ENCODE results near the gene FBF1.
A peak's percentile ranks its signal among the peaks of the same experiment; 100 is the strongest.

FBF1 gene

DNA sequence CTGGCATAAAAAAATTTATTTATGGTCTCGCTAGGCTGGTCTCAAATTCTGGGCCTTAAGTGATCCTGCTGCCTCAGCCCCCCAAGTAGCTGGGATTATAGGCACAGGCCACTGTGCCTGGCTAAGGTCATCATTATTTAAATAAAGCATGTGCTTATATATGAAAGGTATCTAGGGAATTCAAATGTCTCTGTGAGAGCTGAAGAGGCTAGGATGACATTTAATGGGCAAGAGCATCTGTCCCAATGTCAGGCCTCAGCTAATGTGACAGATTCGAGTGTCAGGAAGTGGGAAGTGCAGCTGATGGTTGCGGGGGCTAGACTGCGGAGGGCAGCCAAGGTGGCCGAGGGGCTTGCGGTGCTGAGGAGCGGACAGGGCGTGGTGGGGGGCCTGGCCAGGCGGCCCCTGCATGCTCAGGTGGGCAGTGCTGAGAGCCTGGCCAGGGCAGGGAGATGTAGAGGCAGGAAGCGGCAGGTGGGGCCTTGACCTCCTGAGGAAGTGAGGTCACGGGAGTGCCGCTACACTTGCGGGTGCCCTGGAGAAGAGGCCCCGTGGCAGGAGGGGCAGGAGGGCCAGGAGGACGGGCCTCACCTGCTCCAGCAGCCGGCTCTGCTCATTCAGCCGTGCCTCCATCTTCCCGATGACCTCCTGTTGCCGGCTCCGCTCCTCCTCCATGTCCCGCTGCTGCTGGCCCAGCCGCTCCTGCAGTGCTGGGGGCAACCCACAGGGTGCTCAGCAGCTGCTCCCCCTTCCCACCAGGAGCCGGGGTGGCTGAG lies 23.5 kb downstream of the FBF1 start:
- DNase-seq (ENCODE audit: low spot score) = no peak

DNA sequence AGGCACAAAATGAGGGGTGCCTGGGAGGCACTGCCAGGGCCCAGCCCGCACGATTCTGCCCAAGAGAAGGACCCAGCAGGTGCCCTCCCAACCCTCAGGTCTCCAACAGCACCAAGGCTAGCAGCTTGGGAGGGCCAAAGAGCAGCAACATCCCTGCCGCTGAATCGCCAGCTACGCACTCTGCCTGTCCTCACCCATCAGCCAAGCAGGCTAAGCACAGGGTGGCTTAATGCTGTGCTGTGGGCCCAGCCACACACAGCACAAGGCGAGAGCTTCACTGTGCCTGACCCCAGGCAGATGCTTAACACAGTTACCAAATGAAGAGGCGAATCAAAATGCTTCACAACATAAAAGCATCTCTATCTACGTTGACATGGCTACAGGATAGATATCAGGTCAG lies 25.6 kb downstream of the FBF1 start:
- no peak for DNase-seq (ENCODE audit: low spot score)

DNA sequence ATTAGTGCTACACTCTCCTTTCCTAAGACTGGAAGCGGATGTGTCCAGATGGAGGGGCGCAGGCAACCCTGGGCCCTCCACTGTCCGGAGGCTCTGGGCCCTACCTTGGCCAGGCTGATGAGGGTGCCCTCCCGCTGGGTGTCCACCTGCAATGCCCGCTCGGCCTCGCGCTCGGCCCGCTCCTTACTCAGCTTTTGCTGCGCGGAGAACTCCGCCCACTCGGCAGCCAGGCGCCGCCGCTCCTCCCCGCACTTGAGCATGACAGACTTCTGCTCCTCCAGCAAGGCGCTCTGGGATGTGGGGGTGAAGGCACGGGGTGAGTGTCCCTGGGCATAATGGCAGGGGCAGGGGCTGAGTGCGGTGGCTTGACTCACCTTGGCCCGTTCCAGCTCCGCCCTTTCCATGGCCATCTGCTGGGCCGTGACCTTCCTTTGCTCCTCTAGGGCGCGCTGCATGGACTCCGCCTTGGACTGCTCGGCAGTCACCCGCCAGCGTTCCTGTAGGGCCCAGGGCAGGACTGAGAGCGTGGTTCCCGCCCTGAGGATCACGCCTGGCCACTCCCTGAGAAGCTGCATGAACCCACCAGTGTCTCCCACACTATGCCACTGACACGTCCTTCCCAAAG lies 26.1 kb downstream of the FBF1 start:
- DNase-seq (ENCODE audit: low spot score) = no peak

DNA sequence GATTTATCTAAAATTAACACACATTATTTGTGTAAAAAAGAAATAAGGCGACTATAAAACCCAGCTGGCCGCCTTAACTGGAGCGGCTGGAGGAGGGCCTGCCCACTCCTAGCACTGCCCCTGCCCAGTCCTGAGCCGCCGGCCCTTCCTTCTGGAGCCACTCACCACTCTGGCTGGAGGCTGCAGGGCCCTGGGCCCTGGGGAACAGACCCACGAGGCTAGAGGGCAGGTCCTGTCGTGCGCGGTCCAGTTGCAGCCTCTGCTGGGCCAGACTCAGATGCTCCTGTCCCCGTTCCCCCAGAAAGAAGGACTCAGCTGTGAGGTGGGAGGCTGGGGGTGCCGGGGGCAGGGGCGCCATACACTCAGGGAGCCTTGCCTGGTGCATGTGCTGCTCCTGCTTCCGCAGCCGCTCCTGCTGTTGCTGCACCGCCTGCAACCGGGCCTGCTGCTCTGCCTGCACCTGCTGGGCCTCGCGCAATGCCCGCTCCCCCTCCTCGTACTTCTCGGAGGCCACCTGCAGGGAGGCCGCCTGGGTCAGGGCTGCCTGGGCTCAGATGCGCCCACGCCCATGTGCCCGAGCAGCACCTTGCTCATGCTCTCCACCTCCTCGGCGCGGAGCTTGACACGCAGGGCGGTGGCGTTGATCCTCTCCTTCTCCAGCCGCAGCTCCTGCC lies 27.2 kb downstream of the FBF1 start:
- no peak for DNase-seq (ENCODE audit: low spot score)

DNA sequence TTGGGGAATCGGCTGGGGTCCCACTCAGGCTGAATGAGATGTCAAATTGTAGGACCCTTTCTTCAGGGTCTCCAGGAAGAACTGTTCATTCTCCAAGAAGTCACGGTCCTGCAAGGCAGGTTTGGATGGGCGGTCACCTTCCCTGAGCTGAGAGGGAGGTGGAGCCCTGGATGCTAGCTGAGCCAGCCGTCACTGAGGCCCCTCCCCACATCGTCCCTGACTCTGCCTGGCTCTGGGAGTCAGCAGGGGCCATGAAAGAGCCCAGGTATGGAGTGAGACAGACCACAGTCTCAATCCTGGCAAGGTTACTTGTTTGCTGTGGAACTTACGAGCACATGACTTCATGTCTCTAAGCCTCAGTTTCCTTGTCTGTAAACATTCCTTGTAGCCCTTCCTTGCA lies 30.1 kb downstream of the FBF1 start:
- no peak for DNase-seq (ENCODE audit: low spot score)

DNA sequence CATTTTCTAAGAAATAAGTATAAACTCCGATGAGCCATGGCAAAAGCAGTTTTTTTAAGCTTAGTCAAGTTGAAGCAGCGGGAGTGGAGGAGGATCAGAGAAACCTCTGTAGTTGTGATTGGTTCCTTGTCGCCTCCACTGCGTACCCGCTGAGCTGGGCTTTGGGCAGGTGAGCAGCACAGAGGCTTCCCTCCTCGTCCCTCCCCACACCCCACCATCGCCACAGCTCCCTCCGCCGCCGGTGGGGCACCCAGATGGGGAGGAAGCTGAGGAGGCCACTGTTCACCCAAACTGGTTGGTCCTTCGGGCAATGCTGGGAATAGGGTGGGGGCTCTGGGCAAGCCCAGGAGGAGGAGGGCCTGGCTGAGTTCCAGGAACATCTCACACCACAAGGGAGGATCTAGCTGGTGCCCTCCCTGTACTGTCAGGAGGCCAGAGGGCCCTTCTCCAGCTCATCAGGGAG lies 31.0 kb downstream of the FBF1 start:
- no peak for DNase-seq (ENCODE audit: low spot score)

DNA sequence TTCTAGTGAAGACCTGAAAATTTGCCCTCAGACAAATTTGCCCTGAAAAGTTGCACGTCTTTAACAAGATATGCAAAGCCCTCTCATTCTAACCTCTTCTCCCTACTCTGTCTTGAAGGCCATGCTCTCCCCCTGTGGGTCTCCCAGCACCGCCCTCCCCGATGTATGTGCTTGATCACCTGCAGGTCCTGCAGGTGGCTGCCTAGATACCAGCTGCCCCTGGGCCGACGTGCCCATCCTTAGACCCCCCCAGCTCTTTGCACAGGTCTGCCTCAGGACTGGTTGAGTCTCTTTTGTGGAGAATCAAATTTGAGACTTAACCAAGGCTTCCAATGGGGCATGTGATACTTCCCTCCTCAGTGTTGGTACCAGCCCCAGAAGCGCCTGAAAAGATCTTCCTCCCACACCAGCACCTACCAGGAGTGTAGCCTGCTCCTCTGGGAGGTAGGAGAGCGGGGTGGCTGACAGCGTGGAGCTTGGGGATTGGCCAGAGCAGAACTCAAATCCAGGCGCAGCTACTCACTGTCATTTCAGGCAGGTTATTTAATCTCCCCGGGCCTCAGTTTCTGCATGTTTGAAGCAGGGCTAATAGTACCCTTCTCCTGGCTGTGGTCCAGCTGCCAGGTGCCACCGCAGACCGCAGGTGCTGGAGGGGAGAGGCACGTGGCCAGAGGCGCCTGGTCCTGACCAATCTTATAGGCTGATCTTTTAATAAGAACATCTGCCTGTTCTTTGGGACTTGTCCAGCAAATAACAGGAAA lies 31.6 kb downstream of the FBF1 start:
- no peak for DNase-seq (ENCODE audit: low spot score)

DNA sequence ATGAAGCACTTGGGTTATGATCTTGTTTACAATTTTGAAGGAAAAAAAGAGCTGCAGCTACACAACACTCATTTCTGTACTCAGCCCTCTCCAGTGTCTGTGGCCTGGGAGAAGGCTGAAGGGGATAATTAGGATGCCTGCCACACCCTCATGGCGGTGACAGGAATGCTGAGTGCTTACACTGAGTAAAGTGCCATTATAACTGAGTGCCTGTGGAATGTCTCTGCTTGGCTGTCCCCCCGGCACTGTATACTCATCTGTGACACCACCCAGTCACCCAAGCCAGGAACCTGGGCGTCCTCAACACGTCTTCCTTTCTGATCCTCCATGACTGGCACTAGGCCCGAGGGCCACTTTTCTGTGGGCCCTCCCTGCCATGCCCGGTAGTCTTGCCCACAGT lies 32.6 kb downstream of the FBF1 start:
- no peak for DNase-seq (ENCODE audit: low spot score)

DNA sequence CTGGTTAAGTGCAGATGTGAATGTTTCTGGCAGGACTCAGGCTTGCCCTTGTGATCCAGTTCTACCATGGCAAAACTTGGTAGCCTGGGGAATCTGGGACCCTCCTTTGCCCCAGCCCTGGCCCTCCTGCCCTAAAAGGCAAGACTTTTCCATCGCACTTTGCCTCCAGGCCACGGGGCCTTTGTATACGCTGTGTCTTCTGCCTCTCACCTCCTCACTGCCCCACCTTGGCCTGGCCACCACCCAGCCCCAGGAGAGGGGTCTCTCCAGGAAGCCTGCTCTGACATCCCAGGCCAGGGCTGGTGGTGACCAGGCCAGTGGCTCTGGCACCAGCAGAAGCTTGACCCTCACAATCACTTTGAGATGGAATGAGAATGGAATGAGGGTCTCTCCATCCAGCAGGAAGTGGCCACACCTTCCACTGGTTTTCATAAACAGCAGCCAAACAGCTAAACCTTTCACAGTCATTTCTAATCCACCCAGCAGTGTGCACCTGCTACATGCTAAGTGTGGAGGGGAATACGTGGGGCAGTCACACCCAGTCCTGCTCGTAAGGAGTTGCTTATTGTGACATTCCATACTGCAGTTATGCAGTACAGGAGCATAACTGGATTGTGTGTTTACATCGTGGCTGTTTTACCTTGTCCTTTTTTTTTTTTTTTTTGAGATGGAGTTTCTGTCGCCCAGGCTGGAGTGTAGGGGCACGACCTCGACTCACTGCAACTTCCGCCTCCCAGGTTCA lies 34.5 kb downstream of the FBF1 start:
- no peak for DNase-seq (ENCODE audit: low spot score)

DNA sequence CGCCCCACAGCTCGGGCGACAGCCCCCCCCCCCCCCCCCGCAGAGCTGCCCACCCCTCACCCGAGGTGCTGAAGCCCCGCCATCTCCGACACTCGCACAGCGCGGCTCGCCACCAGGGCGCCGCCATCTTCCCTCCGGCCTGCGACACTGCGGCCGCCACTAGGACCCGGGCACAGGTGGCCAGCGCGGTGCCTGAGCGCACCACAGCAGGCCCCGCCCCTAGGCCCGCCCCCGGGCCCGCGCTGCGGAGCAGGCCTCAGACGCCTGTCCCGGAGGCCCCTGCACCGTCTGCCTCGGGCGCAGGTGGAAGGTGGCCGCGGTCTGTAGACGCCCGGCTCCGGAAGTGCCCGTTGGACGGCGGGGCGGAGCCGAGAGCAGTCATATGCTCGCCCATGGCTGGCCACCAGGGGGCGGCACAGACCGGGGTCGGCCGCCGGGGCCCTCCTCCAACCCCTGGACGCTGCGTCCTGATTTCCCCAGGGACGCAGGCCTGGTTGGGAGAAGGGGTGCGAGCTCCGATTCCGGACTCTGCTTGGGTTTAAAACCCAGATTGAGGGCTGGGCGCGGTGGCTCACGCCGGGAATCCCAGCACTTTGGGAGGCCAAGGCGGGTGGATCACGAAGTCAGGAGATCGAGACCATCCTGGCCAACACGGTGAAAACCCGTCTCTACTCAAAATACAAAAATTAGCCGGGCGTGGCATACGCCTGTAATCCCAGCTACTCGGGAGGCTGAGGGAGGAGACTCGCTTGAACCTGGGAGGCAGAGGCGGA lies 35.9 kb downstream of the FBF1 start, which contains the start of gene MRPL38:
TSS of gene MRPL38 (minus strand) at position 136 of the 773 bp plus-strand sequence. CDS start at position 127, 9 bp downstream.
- DNase-seq (ENCODE audit: low spot score) = peak; percentile 93

DNA sequence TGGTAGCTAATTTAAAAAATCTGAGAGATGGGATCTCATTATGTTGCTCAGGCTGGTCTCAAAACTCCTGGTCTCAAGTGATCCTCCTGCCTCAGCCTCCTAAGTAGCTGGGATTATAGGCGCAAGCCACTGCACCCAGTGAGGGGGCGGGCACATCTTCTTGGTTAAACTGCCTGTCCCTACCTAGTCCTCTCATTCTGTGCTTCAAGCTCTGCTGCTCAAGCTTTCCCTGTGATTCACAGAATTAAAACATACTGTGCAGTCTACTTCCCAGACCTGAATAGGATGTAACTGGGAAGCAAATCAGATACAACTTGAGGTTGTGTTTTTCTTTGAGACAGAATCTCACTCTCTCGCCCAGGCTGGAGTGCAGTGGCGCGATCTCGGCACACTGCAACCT lies 38.4 kb downstream of the FBF1 start:
- no peak for DNase-seq (ENCODE audit: low spot score)

DNA sequence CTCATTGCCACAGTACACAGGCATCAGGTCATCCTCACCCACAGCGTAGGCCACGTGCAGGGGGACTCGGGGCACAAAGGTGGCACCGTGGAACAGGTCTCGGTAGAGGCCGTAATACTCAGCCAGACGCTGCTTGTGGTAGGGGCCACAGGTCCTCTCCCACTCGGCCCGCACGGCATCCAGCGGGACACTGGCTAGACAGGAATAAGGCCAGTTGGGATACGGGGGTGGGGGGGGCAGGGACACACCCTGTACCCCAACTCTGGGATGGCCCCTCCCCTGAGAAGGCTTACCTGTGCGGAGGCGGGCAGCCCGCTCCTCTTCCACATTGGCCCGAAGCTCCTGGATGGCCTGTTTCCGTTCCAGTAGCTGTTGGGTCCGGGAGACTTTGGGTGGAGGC lies 39.1 kb downstream of the FBF1 start:
- no peak for DNase-seq (ENCODE audit: low spot score)

DNA sequence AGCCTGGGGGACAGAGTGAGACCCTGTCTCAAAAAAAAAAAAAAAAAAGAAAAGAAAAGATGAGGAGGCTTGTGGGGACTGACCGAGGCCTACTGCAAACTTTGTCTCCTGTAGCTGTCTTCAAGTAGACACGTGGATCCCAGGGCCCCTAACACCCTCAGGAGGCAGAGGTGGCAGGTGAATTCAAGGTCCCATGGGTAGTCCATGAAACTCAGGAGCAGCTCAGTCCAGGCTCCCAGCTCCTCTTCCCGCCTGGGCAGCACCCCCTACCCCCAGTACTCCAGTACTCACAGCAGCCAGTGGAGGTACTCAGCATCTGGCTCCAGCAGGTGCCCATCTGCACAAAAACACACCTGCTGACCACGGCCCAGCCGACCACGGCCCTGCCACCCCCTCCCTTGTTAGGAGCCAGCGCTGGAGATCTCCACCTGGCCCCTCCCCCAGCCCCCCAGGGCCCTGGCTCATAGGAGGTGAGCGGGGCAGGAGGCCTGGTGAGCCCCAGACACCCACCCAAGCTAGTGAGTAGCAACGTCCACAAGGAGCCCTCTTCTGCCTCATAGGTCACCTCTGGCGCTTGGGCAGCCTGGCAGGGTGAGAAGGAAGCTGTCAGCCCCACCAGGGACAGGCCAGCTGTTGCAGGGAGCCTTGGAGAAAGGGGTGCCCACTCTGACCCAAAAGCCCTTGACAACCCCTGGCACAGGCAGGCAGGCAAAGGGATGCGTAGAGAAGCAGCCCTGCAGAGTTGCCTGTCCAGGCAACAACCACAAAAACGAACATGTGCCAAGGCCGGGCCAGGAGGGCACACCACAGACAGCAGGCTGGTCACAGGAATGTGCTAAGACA lies 39.9 kb downstream of the FBF1 start:
- DNase-seq (ENCODE audit: low spot score) = no peak

DNA sequence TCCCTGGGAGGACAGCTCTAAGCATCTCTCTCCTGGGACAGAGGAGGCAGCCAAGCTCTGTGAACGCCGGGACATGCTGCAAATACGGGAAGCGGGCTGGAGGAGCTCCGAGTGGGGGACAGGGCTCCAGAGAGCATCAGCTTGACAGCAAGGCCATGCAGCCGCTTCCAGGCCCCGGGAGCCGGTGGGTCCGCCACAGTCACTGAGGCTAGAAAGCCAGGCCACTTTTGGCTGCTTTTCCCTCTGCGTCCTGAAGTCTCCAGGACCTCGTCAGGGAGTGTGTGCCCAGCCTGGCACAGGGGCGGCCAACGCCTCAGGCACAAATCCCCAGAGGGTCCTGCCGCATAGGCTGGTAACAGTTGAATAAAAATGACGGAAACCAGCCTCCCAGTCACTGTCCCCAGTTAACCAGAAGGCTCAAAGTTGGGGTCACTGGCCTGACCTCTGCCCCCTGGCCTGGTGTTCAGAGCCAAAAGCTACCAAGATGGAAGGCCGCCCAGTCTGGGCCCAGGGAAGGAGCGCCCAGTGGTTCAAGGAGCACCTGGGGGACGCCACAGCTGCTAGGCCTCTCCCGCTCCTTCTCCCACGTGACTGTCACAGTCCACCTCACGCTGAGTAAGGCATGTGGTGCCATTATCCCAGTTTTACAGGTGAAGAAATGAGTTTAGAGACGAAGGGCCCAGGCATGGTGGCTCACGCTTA lies 40.9 kb downstream of the FBF1 start:
- DNase-seq (ENCODE audit: low spot score) = no peak

DNA sequence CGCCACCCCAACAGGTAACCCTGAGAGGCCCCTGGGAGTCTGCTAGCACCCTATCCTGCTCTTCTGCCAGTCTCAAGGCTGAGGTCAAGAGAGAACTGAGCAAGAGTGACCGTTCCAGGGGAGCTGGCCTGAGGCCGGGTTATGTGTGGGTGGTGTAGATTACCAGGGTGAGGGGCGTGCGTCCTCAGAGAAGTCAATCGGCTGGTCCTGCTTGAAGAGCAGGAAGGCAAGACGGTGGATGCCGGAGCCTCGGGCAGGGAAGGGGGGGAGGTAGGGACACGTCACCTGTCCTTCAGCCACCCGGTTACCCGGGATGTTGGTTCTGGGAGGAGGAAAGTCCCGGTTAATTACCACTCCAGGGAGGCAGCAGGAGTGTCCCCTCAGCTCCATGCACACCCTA lies 41.5 kb downstream of the FBF1 start:
- DNase-seq (ENCODE audit: low spot score) = no peak

DNA sequence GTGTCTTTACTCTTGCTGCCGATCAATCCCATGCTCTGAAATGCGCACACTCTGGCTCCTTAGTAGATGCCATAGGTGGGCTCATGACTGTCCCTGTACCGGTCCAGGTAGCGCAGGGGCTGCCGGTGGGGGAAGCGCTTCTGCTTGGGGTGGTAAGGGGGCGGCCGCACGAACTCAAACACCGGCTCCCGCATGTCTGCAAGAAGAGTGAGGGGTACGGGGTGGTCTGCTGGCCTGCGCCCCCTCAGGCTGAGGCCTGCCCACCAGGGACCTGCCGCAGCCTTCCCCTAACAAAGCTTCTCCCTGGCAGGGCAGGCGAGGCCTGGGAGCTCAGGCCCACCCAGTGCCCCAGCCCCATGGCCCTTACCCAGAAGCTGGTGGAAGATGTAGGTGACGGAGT lies 42.1 kb downstream of the FBF1 start:
- no peak for DNase-seq (ENCODE audit: low spot score)

DNA sequence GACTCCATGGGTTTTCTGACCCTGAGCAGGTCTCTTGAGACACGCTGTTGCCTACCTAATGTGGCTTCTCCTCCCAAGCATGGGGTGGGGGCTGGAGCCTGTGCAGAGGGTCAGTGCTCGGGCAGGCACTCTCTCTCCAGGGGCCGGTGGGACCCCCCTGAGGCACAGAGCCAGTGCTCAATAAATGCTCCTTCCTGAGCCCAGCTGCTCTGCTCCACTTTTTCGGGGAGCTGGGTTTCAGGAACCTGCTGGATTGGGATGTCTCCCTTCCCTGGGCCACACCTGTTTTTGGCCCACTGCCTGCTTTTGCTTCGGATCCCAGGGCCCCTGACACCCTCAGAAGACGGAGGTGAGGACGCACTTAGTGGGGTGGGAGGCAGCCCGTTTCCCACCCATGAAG lies 42.8 kb downstream of the FBF1 start:
- no peak for DNase-seq (ENCODE audit: low spot score)

DNA sequence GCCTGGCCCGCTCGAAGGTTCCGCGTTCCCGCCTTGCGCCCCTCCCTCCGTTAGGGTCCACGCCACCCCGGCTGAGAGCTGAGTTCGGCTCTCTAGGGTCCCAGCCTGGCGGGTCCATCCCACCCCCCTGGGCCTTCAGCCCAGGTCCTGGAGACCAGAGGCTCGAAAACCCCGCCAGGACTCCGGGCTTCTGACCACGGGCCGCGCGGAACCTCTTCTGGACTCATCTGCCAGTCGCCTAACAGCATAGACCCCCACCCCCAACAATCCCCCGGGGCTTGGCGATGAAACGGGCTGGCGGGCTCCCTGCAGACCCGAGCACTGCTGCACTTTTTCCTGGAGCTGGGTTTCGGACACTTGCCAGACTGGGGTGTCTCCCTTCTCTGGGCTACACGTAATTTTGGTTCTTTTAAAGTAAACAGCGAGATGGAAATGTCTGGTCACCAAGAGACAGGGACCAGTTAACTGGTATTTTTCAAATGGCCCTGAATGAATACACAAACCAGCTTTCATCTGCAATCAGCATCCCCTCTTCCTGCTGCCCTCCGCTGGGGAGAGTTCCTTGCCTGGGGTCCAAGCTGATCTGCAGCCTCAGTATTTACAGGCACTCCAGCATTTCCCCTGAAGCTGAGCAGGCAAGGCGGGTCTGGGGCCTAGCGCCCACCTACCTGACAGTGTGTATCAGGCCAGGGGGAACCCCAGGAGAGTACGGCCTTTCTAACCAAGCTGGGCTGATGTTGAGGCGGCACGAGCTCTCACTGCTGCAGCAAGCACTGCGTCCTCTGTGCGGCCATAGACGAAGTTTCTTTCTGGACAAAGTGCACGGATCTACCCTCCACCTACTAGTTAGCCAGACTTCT lies 43.5 kb downstream of the FBF1 start:
- DNase-seq (ENCODE audit: low spot score) = no peak
